ENCODE results near the gene ZWINT. TPM values are rescaled to one million over a fixed set of nuclear protein-coding genes. Genes with fewer than 3 reads are reported as not detected.

Gene ZWINT
- 10 to 100 TPM; 69.2 to 72.7 TPM for total RNA-seq

GRCh38 chr10:56360967-56361612 is at the start of gene ZWINT:
Gene ZWINT, minus strand, starts transcription at chr10:56361259. Its CDS starts 23 bp downstream, at chr10:56361236.
- CTCF ChIA-PET, result interaction anchor here (0.6 to 2.3 kb wide), 2 partner anchors 9 to 476 kb away, joined by 3 to 9 read pairs; no protein-coding TSS in a partner anchor
- Mint-ChIP-seq H3K4me3 (peak within 1 kb of the TSS; percentile 98), H3K36me3 (peaks cover 32% of the 10 kb centered on the region), H3K9me3 (no peaks in the 10 kb centered on the region), H3K4me1 (ENCODE audit: low read depth) (peaks cover 42% of the 10 kb centered on the region), H3K27me3 (no peaks in the 10 kb centered on the region), H3K27ac (peak within 1 kb of the TSS; percentile 85)
- intact Hi-C loops (cut with micrococcal nuclease), result loop anchor here (1.0 to 2.0 kb wide), 2 partner anchors 11 to 1908 kb away; partner anchors contain the start of gene CISD1
- DNase-seq, result peak; percentile 96
- POLR2A ChIA-PET, result interaction anchor here (0.6 to 1.3 kb wide), 3 partner anchors 11 to 410 kb away, joined by 3 to 4 read pairs (median 3); no protein-coding TSS in a partner anchor

- no peak for DNase-seq
- no peaks in the 10 kb centered on the region for H3K4me1 Mint-ChIP-seq (ENCODE audit: low read depth)
- H3K27me3 Mint-ChIP-seq, result no peaks in the 10 kb centered on the region
- ChIA-PET POLR2A (no interaction called here), CTCF (no interaction called here)
- H3K27ac Mint-ChIP-seq, result no peak overlapping the region
- H3K4me3 Mint-ChIP-seq, result no peak overlapping the region
- no peaks in the 10 kb centered on the region for H3K36me3 Mint-ChIP-seq
- H3K9me3 Mint-ChIP-seq, result no peaks in the 10 kb centered on the region
- intact Hi-C loops (cut with micrococcal nuclease), result no loop called here
Observed at GRCh38 chr10:56383806-56384205, 22.7 kb upstream of the ZWINT start.

GRCh38 chr10:56370217-56371113 is 9.4 kb upstream of the ZWINT start:
- Mint-ChIP-seq H3K27ac (no peak overlapping the region), H3K36me3 (peaks cover 6% of the 10 kb centered on the region), H3K27me3 (no peaks in the 10 kb centered on the region), H3K4me3 (no peak overlapping the region), H3K9me3 (peaks cover 21% of the 10 kb centered on the region), H3K4me1 (ENCODE audit: low read depth) (no peaks in the 10 kb centered on the region)
- ChIA-PET POLR2A (no interaction called here), CTCF (no interaction called here)
- intact Hi-C loops (cut with micrococcal nuclease), result no loop called here
- no peak for DNase-seq

- intact Hi-C loops (cut with micrococcal nuclease), result loop anchor here (2.0 kb wide), 1 partner anchor 1908 kb away; the partner anchor contains the start of gene CISD1
- POLR2A ChIA-PET, result interaction anchor here (0.6 to 1.3 kb wide), 2 partner anchors 11 to 284 kb away, joined by 3 to 4 read pairs; no protein-coding TSS in a partner anchor
- Mint-ChIP-seq H3K36me3 (peaks cover 32% of the 10 kb centered on the region), H3K4me1 (ENCODE audit: low read depth) (peaks cover 42% of the 10 kb centered on the region), H3K9me3 (no peaks in the 10 kb centered on the region), H3K4me3 (peak overlapping the region; percentile 98), H3K27me3 (no peaks in the 10 kb centered on the region), H3K27ac (peak overlapping the region; percentile 85)
- DNase-seq, result no peak
- CTCF ChIA-PET, result interaction anchor here (0.6 to 2.3 kb wide), 2 partner anchors 9 to 477 kb away, joined by 3 to 9 read pairs; no protein-coding TSS in a partner anchor
Observed at GRCh38 chr10:56360583-56360966, 484 bp downstream of the ZWINT start.

GRCh38 chr10:56359837-56360236 is 1.2 kb downstream of the ZWINT start:
- H3K4me1 Mint-ChIP-seq (ENCODE audit: low read depth), result peaks cover 42% of the 10 kb centered on the region
- ChIA-PET POLR2A (interaction anchor here (1.3 kb wide), 1 partner anchor 10 kb away, joined by 4 read pairs; no protein-coding TSS in a partner anchor), CTCF (interaction anchor here (2.3 kb wide), 1 partner anchor 8 kb away, joined by 9 read pairs; no protein-coding TSS in a partner anchor)
- intact Hi-C loops (cut with micrococcal nuclease), result loop anchor here (2.0 kb wide), 1 partner anchor 1909 kb away; the partner anchor contains the start of gene CISD1
- no peaks in the 10 kb centered on the region for H3K9me3 Mint-ChIP-seq
- no peaks in the 10 kb centered on the region for H3K27me3 Mint-ChIP-seq
- H3K4me3 Mint-ChIP-seq, result peak overlapping the region; percentile 98
- H3K36me3 Mint-ChIP-seq, result peaks cover 35% of the 10 kb centered on the region
- DNase-seq, result no peak
- H3K27ac Mint-ChIP-seq, result no peak overlapping the region

GRCh38 chr10:56357018-56357417 is 4.0 kb downstream of the ZWINT start:
- Mint-ChIP-seq H3K4me3 (no peak overlapping the region), H3K27ac (no peak overlapping the region), H3K36me3 (peaks cover 45% of the 10 kb centered on the region), H3K27me3 (no peaks in the 10 kb centered on the region), H3K4me1 (ENCODE audit: low read depth) (peaks cover 34% of the 10 kb centered on the region), H3K9me3 (no peaks in the 10 kb centered on the region)
- CTCF ChIA-PET, result no interaction called here
- POLR2A ChIA-PET, result no interaction called here
- no peak for DNase-seq
- intact Hi-C loops (cut with micrococcal nuclease), result no loop called here

GRCh38 chr10:56351909-56352630 is 9.0 kb downstream of the ZWINT start:
- ChIA-PET CTCF (interaction anchor here (2.0 kb wide), 1 partner anchor 9 kb away, joined by 9 read pairs; the partner anchor contains the start of gene ZWINT), POLR2A (no interaction called here)
- Mint-ChIP-seq H3K4me3 (no peak overlapping the region), H3K27me3 (no peaks in the 10 kb centered on the region), H3K4me1 (ENCODE audit: low read depth) (peaks cover 2% of the 10 kb centered on the region), H3K9me3 (no peaks in the 10 kb centered on the region), H3K27ac (no peak overlapping the region), H3K36me3 (peaks cover 14% of the 10 kb centered on the region)
- no peak for DNase-seq
- intact Hi-C loops (cut with micrococcal nuclease), result no loop called here

GRCh38 chr10:56349611-56350010 is 11.4 kb downstream of the ZWINT start:
- H3K4me1 Mint-ChIP-seq (ENCODE audit: low read depth), result no peaks in the 10 kb centered on the region
- H3K9me3 Mint-ChIP-seq, result no peaks in the 10 kb centered on the region
- no peak overlapping the region for H3K27ac Mint-ChIP-seq
- CTCF ChIA-PET, result no interaction called here
- DNase-seq, result no peak
- no peaks in the 10 kb centered on the region for H3K27me3 Mint-ChIP-seq
- H3K4me3 Mint-ChIP-seq, result no peak overlapping the region
- peaks cover 11% of the 10 kb centered on the region for H3K36me3 Mint-ChIP-seq
- POLR2A ChIA-PET, result interaction anchor here (1.1 kb wide), 1 partner anchor 11 kb away, joined by 4 read pairs; the partner anchor contains the start of gene ZWINT
- intact Hi-C loops (cut with micrococcal nuclease), result loop anchor here (1.0 kb wide), 1 partner anchor 12 kb away; the partner anchor contains the start of gene ZWINT

- CTCF ChIA-PET, result no interaction called here
- Mint-ChIP-seq H3K9me3 (no peaks in the 10 kb centered on the region), H3K27me3 (no peaks in the 10 kb centered on the region), H3K36me3 (peaks cover 4% of the 10 kb centered on the region), H3K4me3 (no peak overlapping the region), H3K27ac (no peak overlapping the region), H3K4me1 (ENCODE audit: low read depth) (no peaks in the 10 kb centered on the region)
- intact Hi-C loops (cut with micrococcal nuclease), result no loop called here
- POLR2A ChIA-PET, result interaction anchor here (0.6 kb wide), 1 partner anchor 11 kb away, joined by 4 read pairs; no protein-coding TSS in a partner anchor
- no peak for DNase-seq
Observed at GRCh38 chr10:56348101-56348500, 13.0 kb downstream of the ZWINT start.

- intact Hi-C loops (cut with micrococcal nuclease), result no loop called here
- Mint-ChIP-seq H3K9me3 (no peaks in the 10 kb centered on the region), H3K27me3 (no peaks in the 10 kb centered on the region), H3K36me3 (no peaks in the 10 kb centered on the region), H3K27ac (no peak overlapping the region), H3K4me1 (ENCODE audit: low read depth) (no peaks in the 10 kb centered on the region), H3K4me3 (no peak overlapping the region)
- DNase-seq, result no peak
- ChIA-PET CTCF (no interaction called here), POLR2A (no interaction called here)
Observed at GRCh38 chr10:56346845-56347415, 14.1 kb downstream of the ZWINT start.

- Mint-ChIP-seq H3K27me3 (no peaks in the 10 kb centered on the region), H3K36me3 (no peaks in the 10 kb centered on the region), H3K9me3 (peaks cover 9% of the 10 kb centered on the region), H3K4me1 (ENCODE audit: low read depth) (no peaks in the 10 kb centered on the region), H3K4me3 (no peak overlapping the region), H3K27ac (no peak overlapping the region)
- ChIA-PET POLR2A (no interaction called here), CTCF (no interaction called here)
- DNase-seq, result no peak
- intact Hi-C loops (cut with micrococcal nuclease), result no loop called here
Observed at GRCh38 chr10:56341612-56342011, 19.4 kb downstream of the ZWINT start.

Data from activated CD4-positive, alpha-beta memory T cell treated with anti-CD3 and anti-CD28 coated beads for 36 hours (primary cell).